ENCODE data around the gene ICAM1. TPM values are rescaled to one million over a fixed set of nuclear protein-coding genes. Genes with fewer than 3 reads are reported as not detected.

ICAM1 gene
- total and polyA plus RNA-seq, 7 donors = 5.4 to 33.1 (median 14.1) TPM

DNA sequence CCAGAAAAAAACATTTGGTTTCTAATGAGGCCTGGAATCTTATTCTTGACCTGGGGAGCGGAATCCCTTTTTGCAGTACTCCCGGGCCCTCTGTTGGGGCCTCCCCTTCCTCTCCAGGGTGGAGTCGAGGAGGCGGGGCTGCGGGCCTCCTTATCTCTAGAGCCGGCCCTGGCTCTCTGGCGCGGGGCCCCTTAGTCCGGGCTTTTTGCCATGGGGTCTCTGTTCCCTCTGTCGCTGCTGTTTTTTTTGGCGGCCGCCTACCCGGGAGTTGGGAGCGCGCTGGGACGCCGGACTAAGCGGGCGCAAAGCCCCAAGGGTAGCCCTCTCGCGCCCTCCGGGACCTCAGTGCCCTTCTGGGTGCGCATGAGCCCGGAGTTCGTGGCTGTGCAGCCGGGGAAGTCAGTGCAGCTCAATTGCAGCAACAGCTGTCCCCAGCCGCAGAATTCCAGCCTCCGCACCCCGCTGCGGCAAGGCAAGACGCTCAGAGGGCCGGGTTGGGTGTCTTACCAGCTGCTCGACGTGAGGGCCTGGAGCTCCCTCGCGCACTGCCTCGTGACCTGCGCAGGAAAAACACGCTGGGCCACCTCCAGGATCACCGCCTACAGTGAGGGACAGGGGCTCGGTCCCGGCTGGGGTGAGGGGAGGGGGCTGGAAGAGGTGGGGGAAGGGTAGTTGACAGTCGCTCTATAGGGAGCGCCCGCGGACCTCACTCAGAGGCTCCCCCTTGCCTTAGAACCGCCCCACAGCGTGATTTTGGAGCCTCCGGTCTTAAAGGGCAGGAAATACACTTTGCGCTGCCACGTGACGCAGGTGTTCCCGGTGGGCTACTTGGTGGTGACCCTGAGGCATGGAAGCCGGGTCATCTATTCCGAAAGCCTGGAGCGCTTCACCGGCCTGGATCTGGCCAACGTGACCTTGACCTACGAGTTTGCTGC, 16.1 kb downstream of the ICAM1 start, which contains the start of gene ICAM4:
Gene ICAM4 (plus strand): TSS at position 153 of the 935 bp plus-strand sequence. CDS start 58 bp downstream, at position 211.
- Histone ChIP-seq H3K9me3 (no peaks in the 10 kb centered on the region), H3K36me3 (peaks cover 0 to 9% (median 0%) of the 10 kb centered on the region in 4 donors), H3K4me3 (peak within 1 kb of the TSS in 2 of 4 donors; percentile 7 to 11), H3K27ac (no peak within 1 kb of the TSS), H3K27me3 (peaks cover 45 to 87% (median 57%) of the 10 kb centered on the region in 3 donors), H3K4me1 (peaks cover 0 to 50% (median 41%) of the 10 kb centered on the region in 4 donors)
- DNase-seq = no peak
- 3 to 5% methylated on average over 59 of the region's 59 CpGs for WGBS, 2 donors
- intact Hi-C loops (cut with DNase I) = no loop called here
- TF ChIP-seq, protein P1, sequence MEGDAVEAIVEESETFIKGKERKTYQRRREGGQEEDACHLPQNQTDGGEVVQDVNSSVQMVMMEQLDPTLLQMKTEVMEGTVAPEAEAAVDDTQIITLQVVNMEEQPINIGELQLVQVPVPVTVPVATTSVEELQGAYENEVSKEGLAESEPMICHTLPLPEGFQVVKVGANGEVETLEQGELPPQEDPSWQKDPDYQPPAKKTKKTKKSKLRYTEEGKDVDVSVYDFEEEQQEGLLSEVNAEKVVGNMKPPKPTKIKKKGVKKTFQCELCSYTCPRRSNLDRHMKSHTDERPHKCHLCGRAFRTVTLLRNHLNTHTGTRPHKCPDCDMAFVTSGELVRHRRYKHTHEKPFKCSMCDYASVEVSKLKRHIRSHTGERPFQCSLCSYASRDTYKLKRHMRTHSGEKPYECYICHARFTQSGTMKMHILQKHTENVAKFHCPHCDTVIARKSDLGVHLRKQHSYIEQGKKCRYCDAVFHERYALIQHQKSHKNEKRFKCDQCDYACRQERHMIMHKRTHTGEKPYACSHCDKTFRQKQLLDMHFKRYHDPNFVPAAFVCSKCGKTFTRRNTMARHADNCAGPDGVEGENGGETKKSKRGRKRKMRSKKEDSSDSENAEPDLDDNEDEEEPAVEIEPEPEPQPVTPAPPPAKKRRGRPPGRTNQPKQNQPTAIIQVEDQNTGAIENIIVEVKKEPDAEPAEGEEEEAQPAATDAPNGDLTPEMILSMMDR (IDR thresholded peaks at IDR 0.05) = no peak
- no peak for TF ChIP-seq POLR2AphosphoS5 (IDR thresholded peaks at IDR 0.05)

DNA sequence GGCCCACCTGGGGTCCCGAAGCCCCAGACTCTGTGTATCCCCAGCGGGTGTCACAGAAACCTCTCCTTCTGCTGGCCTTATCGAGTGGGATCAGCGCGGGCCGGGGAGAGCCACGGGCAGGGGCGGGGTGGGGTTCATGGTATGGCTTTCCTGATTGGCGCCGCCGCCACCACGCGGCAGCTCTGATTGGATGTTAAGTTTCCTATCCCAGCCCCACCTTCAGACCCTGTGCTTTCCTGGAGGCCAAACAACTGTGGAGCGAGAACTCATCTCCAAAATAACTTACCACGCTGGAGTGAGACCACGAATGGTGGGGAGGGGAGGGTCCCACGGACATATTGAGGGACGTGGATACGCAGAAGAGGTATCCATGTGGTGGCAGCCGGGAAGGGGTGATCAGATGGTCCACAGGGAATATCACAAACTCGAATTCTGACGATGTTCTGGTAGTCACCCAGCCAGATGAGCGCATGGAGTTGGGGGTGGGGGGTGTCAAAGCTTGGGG, 17.8 kb downstream of the ICAM1 start:
- Histone ChIP-seq H3K27me3 (peaks cover 61 to 99% (median 73%) of the 10 kb centered on the region in 3 donors), H3K9me3 (no peaks in the 10 kb centered on the region), H3K27ac (no peak overlapping the region), H3K4me1 (peaks cover 0 to 59% (median 50%) of the 10 kb centered on the region in 4 donors), H3K4me3 (peak overlapping the region in 2 of 4 donors; percentile 29 to 31), H3K36me3 (peaks cover 0 to 9% (median 0%) of the 10 kb centered on the region in 4 donors)
- 2 to 3% methylated on average over 23 of the region's 23 CpGs for WGBS, 2 donors
- DNase-seq = no peak
- TF ChIP-seq POLR2A (IDR thresholded peaks at IDR 0.05) = no peak
- no peak for TF ChIP-seq EP300 (IDR thresholded peaks at IDR 0.05)
- TF ChIP-seq, protein P1 (IDR thresholded peaks at IDR 0.05) = no peak
- TF ChIP-seq POLR2AphosphoS5 (IDR thresholded peaks at IDR 0.05) = no peak
- intact Hi-C loops (cut with DNase I) = no loop called here

DNA sequence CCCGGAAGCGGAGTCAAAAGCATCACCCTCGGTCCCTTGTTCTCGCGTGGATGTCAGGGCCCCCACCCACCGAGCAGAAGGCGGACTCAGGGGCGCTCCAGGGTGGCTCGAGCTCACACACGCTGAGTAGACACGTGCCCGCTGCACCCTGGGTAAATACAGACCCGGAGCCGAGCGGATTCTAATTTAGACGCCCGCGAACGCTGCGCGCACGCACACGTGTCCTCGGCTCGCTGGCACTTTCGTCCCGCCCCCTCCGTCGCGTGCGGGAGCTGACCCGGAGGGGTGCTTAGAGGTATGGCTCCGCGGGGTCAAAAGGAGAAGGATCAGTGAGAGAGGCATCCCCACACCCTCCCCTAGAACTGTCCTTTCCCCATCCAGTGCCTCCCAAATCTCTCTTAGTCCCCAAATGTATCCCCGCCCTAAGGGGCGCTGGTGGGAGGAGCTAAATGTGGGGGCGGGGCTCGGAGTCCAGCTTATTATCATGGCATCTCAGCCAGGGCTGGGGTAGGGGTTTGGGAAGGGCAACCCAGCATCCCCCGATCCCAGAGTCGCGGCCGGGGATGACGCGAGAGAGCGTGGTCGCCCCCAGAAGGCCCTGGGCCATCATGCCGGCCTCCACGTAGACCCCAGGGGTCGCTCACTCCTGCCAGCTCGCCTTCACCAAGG, 18.4 kb downstream of the ICAM1 start:
- WGBS, 2 donors = 1 to 4% methylated on average over 50 of the region's 50 CpGs
- no peak for DNase-seq
- Histone ChIP-seq H3K4me1 (peaks cover 0 to 61% (median 50%) of the 10 kb centered on the region in 4 donors), H3K4me3 (peak overlapping the region in 3 of 4 donors; percentile 8 to 31 (median 29)), H3K36me3 (peaks cover 0 to 7% (median 0%) of the 10 kb centered on the region in 4 donors), H3K27me3 (peaks cover 67 to 99% (median 79%) of the 10 kb centered on the region in 3 donors), H3K27ac (no peak overlapping the region), H3K9me3 (no peaks in the 10 kb centered on the region)
- intact Hi-C loops (cut with DNase I) = no loop called here
- TF ChIP-seq, protein P1 (IDR thresholded peaks at IDR 0.05) = no peak
- no peak for TF ChIP-seq POLR2A (IDR thresholded peaks at IDR 0.05)
- no peak for TF ChIP-seq POLR2AphosphoS5 (IDR thresholded peaks at IDR 0.05)

DNA sequence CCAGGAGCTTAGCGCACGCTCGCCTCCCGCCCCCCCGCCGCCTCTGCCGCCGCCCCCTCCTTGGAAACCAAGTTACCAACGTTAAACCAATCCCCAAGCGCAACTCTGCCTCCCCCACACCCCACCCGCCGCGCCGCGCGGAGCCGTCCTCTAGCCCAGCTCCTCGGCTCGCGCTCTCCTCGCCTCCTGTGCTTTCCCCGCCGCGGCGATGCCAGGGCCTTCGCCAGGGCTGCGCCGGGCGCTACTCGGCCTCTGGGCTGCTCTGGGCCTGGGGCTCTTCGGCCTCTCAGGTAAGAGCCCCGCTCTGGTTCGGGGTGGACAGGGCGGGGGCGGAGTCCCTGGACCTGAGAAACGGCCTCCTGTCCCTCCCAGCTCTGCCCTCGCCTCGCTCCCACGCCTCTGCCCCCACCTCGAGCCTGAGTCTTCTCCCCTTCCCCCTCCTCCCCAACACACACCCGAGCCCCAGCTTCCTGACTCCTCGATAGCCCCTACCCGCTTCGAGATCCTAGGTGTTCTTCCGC, 19.0 kb downstream of the ICAM1 start, which contains the start of gene ICAM5:
Gene ICAM5 (plus strand): TSS at position 117 of the 521 bp plus-strand sequence. CDS start 92 bp downstream, at position 209.
- 2% methylated on average over 45 of the region's 45 CpGs for WGBS, 2 donors
- intact Hi-C loops (cut with DNase I) = no loop called here
- H3K4me3 ChIP-seq = peak within 1 kb of the TSS in 3 of 4 donors; percentile 8 to 37 (median 36)

More for the DNA sequence above, 19.0 kb downstream of the ICAM1 start, which contains the start of gene ICAM5:
- peaks cover 73 to 100% (median 85%) of the 10 kb centered on the region in 3 donors for H3K27me3 ChIP-seq
- no peak for TF ChIP-seq POLR2AphosphoS5 (IDR thresholded peaks at IDR 0.05)
- no peak for DNase-seq
- no peak within 1 kb of the TSS for H3K27ac ChIP-seq
- peaks cover 0 to 2% (median 0%) of the 10 kb centered on the region in 4 donors for H3K36me3 ChIP-seq
- H3K9me3 ChIP-seq = no peaks in the 10 kb centered on the region
- peaks cover 0 to 64% (median 50%) of the 10 kb centered on the region in 4 donors for H3K4me1 ChIP-seq
